GM12878 (cell line): ENCODE data around the gene CIAO2B. TPM values are rescaled to one million over a fixed set of nuclear protein-coding genes. Genes with fewer than 3 reads are reported as not detected.

ENCODE experiments used
- ATAC-seq: fragments of 200-7000 bp; cut with Tn5 transposase; 3 replicates; pipeline ENCODE4 v1.9.1; 2020; ENCODE audit warnings: mild to moderate bottlenecking, moderate library complexity
- BruUV-seq: library from RNA; stranded (reverse); fragments of 400-500 nt; replicated peaks from 2 replicates; lab custom pipeline; 2021; lab: Mats Ljungman, UMichigan
- CTCF ChIA-PET: fragments of 300-600 bp; sonication (Branson Sonifier 250); formaldehyde crosslinking; extraction: SDS; loops from one replicate; lab custom pipeline; 2021; ENCODE audit warnings: inconsistent platforms; lab: Yijun Ruan, JAX
- POLR2A ChIA-PET: fragments of 350-600 bp; formaldehyde crosslinking; extraction: SDS; loops from one replicate; lab custom pipeline; 2021; ENCODE audit warnings: inconsistent platforms; lab: Charles Lee
- RAD21 ChIA-PET: fragments of 300-600 bp; sonication (Branson Sonifier 250); formaldehyde crosslinking; loops from one replicate; lab custom pipeline; 2023; ENCODE audit warnings: antibody characterized with exemption; ENCODE audit not compliant: unreplicated experiment; lab: Charles Lee
- SMC1A ChIA-PET: fragments of 300-600 bp; sonication (Branson Sonifier 250); formaldehyde crosslinking; loops from one replicate; lab custom pipeline; 2023; ENCODE audit not compliant: unreplicated experiment, uncharacterized antibody; lab: Charles Lee
- DNase-seq: peaks from one replicate; pipeline ENCODE4 v3.0.0-alpha.2; 2011; ENCODE audit warnings: low read depth, low spot score
- FAIRE-seq: peaks from 3 replicates; lab custom pipeline; 2011; peaks lifted over from hg19 to GRCh38; lab: Jason Lieb, UNC
- H2AFZ ChIP-seq: 2 replicates; pipeline ENCODE4 v1.6.0; 2011; ENCODE audit warnings: low read depth, low read length, control low read depth; ENCODE audit not compliant: control insufficient read depth
- H3K27ac ChIP-seq: 2 replicates; pipeline ENCODE4 v1.5.1; 2011; ENCODE audit warnings: control low read depth; ENCODE audit not compliant: control insufficient read depth, insufficient read depth
- H3K27me3 ChIP-seq, 2 experiments: replicated peaks in 1 of 2; 2 replicates each; pipeline versions ENCODE4 v1.6.0 to v1.6.1; 2011; ENCODE audit warnings: low read length in 1 of 2; ENCODE audit not compliant: control insufficient read depth in 2 of 2, insufficient read depth in 2 of 2
- H3K36me3 ChIP-seq, 2 experiments: 2 replicates each; pipeline ENCODE4 v1.5.1; 2011; ENCODE audit warnings: low read length in 1 of 2; ENCODE audit not compliant: control insufficient read depth in 2 of 2, insufficient read depth in 2 of 2
- H3K4me1 ChIP-seq: 2 replicates; pipeline ENCODE4 v1.6.1; 2011; ENCODE audit warnings: mild to moderate bottlenecking, low read length, moderate library complexity, mixed read lengths; ENCODE audit not compliant: control insufficient read depth, insufficient read depth
- H3K4me2 ChIP-seq: 2 replicates; pipeline ENCODE4 v1.6.0; 2011; ENCODE audit warnings: control low read depth; ENCODE audit not compliant: control insufficient read depth, insufficient read depth
- H3K4me3 ChIP-seq: fragments of 200-600 bp; sonication (generic); 2 replicates; pipeline ENCODE4 v1.5.1; 2016
- H3K79me2 ChIP-seq: 2 replicates; pipeline ENCODE4 v1.6.0; 2011; ENCODE audit warnings: low read length; ENCODE audit not compliant: control insufficient read depth, insufficient read depth
- H3K9ac ChIP-seq: 2 replicates; pipeline ENCODE4 v1.8.0; 2011; ENCODE audit warnings: low read length, control low read depth, mixed read lengths; ENCODE audit not compliant: control insufficient read depth, insufficient read depth
- H3K9me3 ChIP-seq: replicated peaks from 3 replicates; pipeline ENCODE4 v1.5.1; 2011; ENCODE audit warnings: mild to moderate bottlenecking, low read length; ENCODE audit not compliant: control insufficient read depth, insufficient read depth
- H4K20me1 ChIP-seq: 2 replicates; pipeline ENCODE4 v1.6.0; 2011; ENCODE audit not compliant: control insufficient read depth, insufficient read depth
- BCL11A ChIP-seq: IDR thresholded peaks from 2 replicates; pipeline ENCODE4 v1.6.1; 2011; ENCODE audit warnings: low read depth, low read length
- CHD4 ChIP-seq: fragments of 200-600 bp; sonication (generic); IDR thresholded peaks from 2 replicates; pipeline ENCODE4 v1.6.1; 2016; ENCODE audit warnings: mild to moderate bottlenecking
- EGR1 ChIP-seq, 2 experiments: IDR thresholded peaks; 1 replicate in 1 of 2; 2 replicates in 1 of 2; pipeline ENCODE4 v1.6.1; 2011 to 2012; ENCODE audit warnings: low read depth in 2 of 2, low read length in 2 of 2, borderline replicate concordance in 1 of 2, mild to moderate bottlenecking in 1 of 2, moderate library complexity in 1 of 2
- EZH2 ChIP-seq: IDR thresholded peaks from 2 replicates; pipeline ENCODE4 v1.6.1; 2012; ENCODE audit warnings: low read depth, mild to moderate bottlenecking, control low read depth, inconsistent platforms, low read length, borderline replicate concordance; ENCODE audit not compliant: control insufficient read depth
- HDAC2 ChIP-seq: fragments of 200-600 bp; sonication (generic); IDR thresholded peaks from 2 replicates; pipeline ENCODE4 v1.6.1; 2017
- NFYB ChIP-seq: IDR thresholded peaks from 2 replicates; pipeline ENCODE4 v1.6.1; 2011; ENCODE audit warnings: low read depth, mild to moderate bottlenecking, low read length, improper control_type of control experiment, moderate library complexity; ENCODE audit not compliant: insufficient read depth
- NR2C2 ChIP-seq: IDR thresholded peaks from 2 replicates; pipeline ENCODE4 v1.6.1; 2011; ENCODE audit warnings: borderline replicate concordance, low read depth; ENCODE audit not compliant: control insufficient read depth, insufficient read length
- NRF1 ChIP-seq: conservative IDR thresholded peaks from 2 replicates; pipeline ENCODE4 v1.6.1; 2011; ENCODE audit warnings: mild to moderate bottlenecking, low read depth, low read length, improper control_type of control experiment
- PML ChIP-seq: IDR thresholded peaks from 2 replicates; pipeline ENCODE4 v1.6.1; 2012; ENCODE audit warnings: low read length, inconsistent platforms
- RCOR1 ChIP-seq: conservative IDR thresholded peaks from 2 replicates; pipeline ENCODE4 v1.6.1; 2012; ENCODE audit warnings: low read depth, low read length, improper control_type of control experiment
- SIN3A ChIP-seq: IDR thresholded peaks from 2 replicates; pipeline ENCODE4 v1.6.1; 2012; ENCODE audit warnings: low read depth, low read length, improper control_type of control experiment
- SRF ChIP-seq, 2 experiments: IDR thresholded peaks; 2 replicates each; pipeline ENCODE4 v1.6.1; 2011; ENCODE audit warnings: low read depth in 2 of 2, low read length in 2 of 2, mild to moderate bottlenecking in 1 of 2, moderate library complexity in 1 of 2
- TAF1 ChIP-seq: IDR thresholded peaks from 2 replicates; pipeline ENCODE4 v1.6.1; 2011; ENCODE audit warnings: mild to moderate bottlenecking, low read depth, low read length, borderline replicate concordance
- ZBED1 ChIP-seq: IDR thresholded peaks from 2 replicates; pipeline ENCODE4 v1.6.1; 2016; ENCODE audit warnings: borderline replicate concordance
- ZNF207 ChIP-seq: fragments of 450-650 bp; IDR thresholded peaks from 2 replicates; pipeline ENCODE4 v1.6.1; 2014; ENCODE audit warnings: antibody characterized with exemption, mild to moderate bottlenecking, borderline replicate concordance
- ZNF274 ChIP-seq: IDR thresholded peaks from one replicate; pipeline ENCODE4 v1.8.0; 2011; ENCODE audit not compliant: insufficient read length, insufficient read depth
- WGBS: methylation state at CpG from one replicate; pipeline ENCODE4 v1.1.6; 2016; ENCODE audit warnings: low lambda C conversion rate; ENCODE audit not compliant: insufficient replicate concordance, insufficient coverage; ENCODE audit errors: missing lambda C conversion rate; 5-methylcytosine and 5-hydroxymethylcytosine counted together
- in situ Hi-C: fragments of 300-500 bp; cut with MboI; formaldehyde crosslinking; loops from 9 replicates; pipeline ENCODE4 v1.14.3; 2018; ENCODE audit warnings: mixed read lengths
- intact Hi-C: fragments of 100-400 bp; cut with micrococcal nuclease; formaldehyde crosslinking; loops from one replicate; pipeline ENCODE4 v1.14.2; 2022; ENCODE audit not compliant: unreplicated experiment
- polyA plus RNA-seq, 11 experiments: library from polyadenylated mRNA; depleted of rRNA in 4 of 11; unstranded in 6 of 11; stranded (reverse) in 5 of 11; fragments of >200 nt; fragmentation: Nextera tagmentation in 4 of 11; fragmentation: Illumina TruSeq in 1 of 11; extraction: Ambion mirVana in 4 of 11; extraction: Trizol in 1 of 11; gene quantifications; 1 replicate in 1 of 11; 2 replicates in 10 of 11; pipeline versions ENCODE4 v1.2.1 to v1.2.3, GENCODE V29; 2011 to 2016; ENCODE audit warnings: inconsistent platforms in 2 of 11, missing spikeins in 2 of 11, low read depth in 1 of 11
- total RNA-seq, 4 experiments: library from RNA; depleted of rRNA in 3 of 4; stranded (reverse); fragments of >200 nt in 3 of 4; fragmentation: Illumina TruSeq in 1 of 4; extraction: Trizol in 1 of 4; gene quantifications; 2 replicates each; pipeline versions ENCODE4 v1.2.1 to v1.2.3, GENCODE V29; 2013 to 2021
- TF ChIP-seq, protein P1 (sequence below): fragments of 450-650 bp; formaldehyde crosslinking; IDR thresholded peaks from 2 replicates; pipeline ENCODE4 v1.4.0; 2020; ENCODE audit warnings: mild to moderate bottlenecking, moderate library complexity
- TF ChIP-seq, protein P2 (sequence below): fragments of 450-650 bp; conservative IDR thresholded peaks from 2 replicates; pipeline ENCODE4 v1.6.1; 2017; ENCODE audit warnings: mild to moderate bottlenecking, moderate library complexity
- TF ChIP-seq, protein P3 (sequence below): fragments of 450-650 bp; IDR thresholded peaks from 2 replicates; pipeline ENCODE4 v1.6.1; 2014; ENCODE audit warnings: mild to moderate bottlenecking

The CIAO2B gene
- total and polyA plus RNA-seq, 10 of the 15 experiments (the other 5 are each of a cell fraction or from before 2014, with no cell fraction given) = 76.4 to 241 (median 138) TPM

DNA sequence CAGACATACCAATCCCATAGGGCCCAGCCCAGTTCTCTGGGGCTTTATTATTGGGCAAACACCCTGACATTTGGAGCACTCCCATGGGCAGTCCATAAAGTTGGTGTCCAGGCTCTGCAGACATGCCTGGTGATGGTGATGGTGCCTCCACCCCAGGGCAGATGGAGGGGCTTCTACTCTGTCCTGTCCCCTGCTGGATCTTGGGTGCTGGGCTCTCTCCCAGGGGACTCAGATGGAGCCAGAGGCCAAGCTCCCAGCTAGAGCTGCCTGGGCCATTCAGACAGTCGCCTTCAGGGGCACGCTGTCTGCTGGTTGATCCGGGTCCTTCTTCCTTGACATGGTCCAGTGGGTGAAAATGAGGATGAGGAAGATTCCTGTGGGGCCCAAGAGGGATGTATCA, 26.1 kb downstream of the CIAO2B start:
- Histone ChIP-seq H3K27me3 (no peaks in the 10 kb centered on the region; a peak in 1 of 4 replicates), H4K20me1 (no peaks in the 10 kb centered on the region), H3K4me1 (peaks cover 4% of the 10 kb centered on the region; the same call in 1 of the 2 replicates), H3K4me3 (no peak overlapping the region), H3K36me3 (no peaks in the 10 kb centered on the region), H3K27ac (no peak overlapping the region), H3K4me2 (no peak overlapping the region), H2AFZ (no peak overlapping the region), H3K9ac (no peak overlapping the region), H3K9me3 (no peaks in the 10 kb centered on the region), H3K79me2 (no peaks in the 10 kb centered on the region)
- intact Hi-C loops (no loop called here), in situ Hi-C loops (no loop called here)
- WGBS = 34% methylated on average over 3 of the region's 3 CpGs
- SMC1A ChIA-PET = interaction anchor here (1.4 kb wide), 1 partner anchor 40 kb away, joined by 3 read pairs; no protein-coding TSS in a partner anchor
- no peak for DNase-seq
- RAD21 ChIA-PET = no interaction called here
- POLR2A ChIA-PET = no interaction called here
- FAIRE-seq = no peak
- CTCF ChIA-PET = no interaction called here
- ATAC-seq = no peak
- BruUV-seq = no TSS peak
- TF ChIP-seq HDAC2 (no peak), NRF1 (no peak), SRF (IDR thresholded peaks at IDR 0.05; ENCODE audit: low read depth in 2 of 2, low read length in 2 of 2) (no peak), EGR1 (IDR thresholded peaks at IDR 0.05; ENCODE audit: borderline replicate concordance in 1 of 2, low read depth in 2 of 2, low read length in 2 of 2) (no peak), EZH2 (no peak), PML (no peak), ZNF274 (no peak), CHD4 (no peak), NR2C2 (no peak), SIN3A (no peak), TAF1 (no peak), NFYB (no peak), BCL11A (no peak), ZBED1 (no peak), ZNF207 (no peak), RCOR1 (no peak)
- TF ChIP-seq, protein P1, sequence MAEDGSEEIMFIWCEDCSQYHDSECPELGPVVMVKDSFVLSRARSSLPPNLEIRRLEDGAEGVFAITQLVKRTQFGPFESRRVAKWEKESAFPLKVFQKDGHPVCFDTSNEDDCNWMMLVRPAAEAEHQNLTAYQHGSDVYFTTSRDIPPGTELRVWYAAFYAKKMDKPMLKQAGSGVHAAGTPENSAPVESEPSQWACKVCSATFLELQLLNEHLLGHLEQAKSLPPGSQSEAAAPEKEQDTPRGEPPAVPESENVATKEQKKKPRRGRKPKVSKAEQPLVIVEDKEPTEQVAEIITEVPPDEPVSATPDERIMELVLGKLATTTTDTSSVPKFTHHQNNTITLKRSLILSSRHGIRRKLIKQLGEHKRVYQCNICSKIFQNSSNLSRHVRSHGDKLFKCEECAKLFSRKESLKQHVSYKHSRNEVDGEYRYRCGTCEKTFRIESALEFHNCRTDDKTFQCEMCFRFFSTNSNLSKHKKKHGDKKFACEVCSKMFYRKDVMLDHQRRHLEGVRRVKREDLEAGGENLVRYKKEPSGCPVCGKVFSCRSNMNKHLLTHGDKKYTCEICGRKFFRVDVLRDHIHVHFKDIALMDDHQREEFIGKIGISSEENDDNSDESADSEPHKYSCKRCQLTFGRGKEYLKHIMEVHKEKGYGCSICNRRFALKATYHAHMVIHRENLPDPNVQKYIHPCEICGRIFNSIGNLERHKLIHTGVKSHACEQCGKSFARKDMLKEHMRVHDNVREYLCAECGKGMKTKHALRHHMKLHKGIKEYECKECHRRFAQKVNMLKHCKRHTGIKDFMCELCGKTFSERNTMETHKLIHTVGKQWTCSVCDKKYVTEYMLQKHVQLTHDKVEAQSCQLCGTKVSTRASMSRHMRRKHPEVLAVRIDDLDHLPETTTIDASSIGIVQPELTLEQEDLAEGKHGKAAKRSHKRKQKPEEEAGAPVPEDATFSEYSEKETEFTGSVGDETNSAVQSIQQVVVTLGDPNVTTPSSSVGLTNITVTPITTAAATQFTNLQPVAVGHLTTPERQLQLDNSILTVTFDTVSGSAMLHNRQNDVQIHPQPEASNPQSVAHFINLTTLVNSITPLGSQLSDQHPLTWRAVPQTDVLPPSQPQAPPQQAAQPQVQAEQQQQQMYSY = no peak
- TF ChIP-seq, protein P2, sequence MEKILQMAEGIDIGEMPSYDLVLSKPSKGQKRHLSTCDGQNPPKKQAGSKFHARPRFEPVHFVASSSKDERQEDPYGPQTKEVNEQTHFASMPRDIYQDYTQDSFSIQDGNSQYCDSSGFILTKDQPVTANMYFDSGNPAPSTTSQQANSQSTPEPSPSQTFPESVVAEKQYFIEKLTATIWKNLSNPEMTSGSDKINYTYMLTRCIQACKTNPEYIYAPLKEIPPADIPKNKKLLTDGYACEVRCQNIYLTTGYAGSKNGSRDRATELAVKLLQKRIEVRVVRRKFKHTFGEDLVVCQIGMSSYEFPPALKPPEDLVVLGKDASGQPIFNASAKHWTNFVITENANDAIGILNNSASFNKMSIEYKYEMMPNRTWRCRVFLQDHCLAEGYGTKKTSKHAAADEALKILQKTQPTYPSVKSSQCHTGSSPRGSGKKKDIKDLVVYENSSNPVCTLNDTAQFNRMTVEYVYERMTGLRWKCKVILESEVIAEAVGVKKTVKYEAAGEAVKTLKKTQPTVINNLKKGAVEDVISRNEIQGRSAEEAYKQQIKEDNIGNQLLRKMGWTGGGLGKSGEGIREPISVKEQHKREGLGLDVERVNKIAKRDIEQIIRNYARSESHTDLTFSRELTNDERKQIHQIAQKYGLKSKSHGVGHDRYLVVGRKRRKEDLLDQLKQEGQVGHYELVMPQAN = no peak
- TF ChIP-seq, protein P3, sequence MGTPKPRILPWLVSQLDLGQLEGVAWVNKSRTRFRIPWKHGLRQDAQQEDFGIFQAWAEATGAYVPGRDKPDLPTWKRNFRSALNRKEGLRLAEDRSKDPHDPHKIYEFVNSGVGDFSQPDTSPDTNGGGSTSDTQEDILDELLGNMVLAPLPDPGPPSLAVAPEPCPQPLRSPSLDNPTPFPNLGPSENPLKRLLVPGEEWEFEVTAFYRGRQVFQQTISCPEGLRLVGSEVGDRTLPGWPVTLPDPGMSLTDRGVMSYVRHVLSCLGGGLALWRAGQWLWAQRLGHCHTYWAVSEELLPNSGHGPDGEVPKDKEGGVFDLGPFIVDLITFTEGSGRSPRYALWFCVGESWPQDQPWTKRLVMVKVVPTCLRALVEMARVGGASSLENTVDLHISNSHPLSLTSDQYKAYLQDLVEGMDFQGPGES = no peak
